ENCODE data around the gene TBCK.
A peak's percentile ranks its signal among the peaks of the same experiment; 100 is the strongest.
"Not testable (repeated sequence)": the region's sequence is repeated elsewhere in the genome, so short reads cannot be mapped to it uniquely, and the experiment has no call there.

The TBCK gene

GRCh38 chr4:106222548-106222947, 93.5 kb downstream of the TBCK start:
- Histone ChIP-seq H2BK5ac (ENCODE audit: low read length) (no peak overlapping the region), H3K27ac (replicated peaks; ENCODE audit: low read length) (no peak overlapping the region), H3K4me3 (ENCODE audit: low read length in 2 of 2) (no peak overlapping the region), H3K4me1 (ENCODE audit: control insufficient read depth in 2 of 2, insufficient read depth in 1 of 2, low read depth in 1 of 2, low read length in 2 of 2) (no peaks in the 10 kb centered on the region), H2BK12ac (ENCODE audit: low read length) (no peak overlapping the region), H3K23ac (ENCODE audit: low read depth, low read length, poor library complexity) (no peak overlapping the region), H3K4ac (ENCODE audit: low read length) (no peak overlapping the region), H3K36me3 (replicated peaks in 1 of 2; ENCODE audit: control insufficient read depth in 2 of 2, insufficient read depth in 2 of 2, low read length in 2 of 2) (peaks cover 3 to 23% of the 10 kb centered on the region in 2 donors), H4K91ac (ENCODE audit: low read depth, low read length, poor library complexity) (no peak overlapping the region), H4K8ac (ENCODE audit: low read depth, low read length) (no peak overlapping the region), H2AK5ac (ENCODE audit: low read depth, low read length) (no peak overlapping the region), H2BK15ac (ENCODE audit: low read length) (no peak overlapping the region), H3K18ac (ENCODE audit: low read length) (no peak overlapping the region), H2AFZ (ENCODE audit: low read length) (no peak overlapping the region), H3K79me1 (ENCODE audit: low read depth, low read length) (no peaks in the 10 kb centered on the region), H2BK120ac (ENCODE audit: low read depth, low read length) (no peak overlapping the region), H3K9ac (ENCODE audit: low read depth, low read length, poor library complexity) (no peak overlapping the region), H3K9me3 (replicated peaks in 1 of 2; ENCODE audit: control insufficient read depth in 2 of 2, insufficient read depth in 1 of 2, low read depth in 1 of 2, low read length in 2 of 2) (no peaks in the 10 kb centered on the region), H3K27me3 (ENCODE audit: control insufficient read depth in 3 of 3, insufficient read depth in 3 of 3, low read depth in 1 of 3, low read length in 3 of 3) (no peaks in the 10 kb centered on the region), H3K4me2 (ENCODE audit: insufficient read depth, low read length, poor library complexity, severe bottlenecking) (no peak overlapping the region), H3K14ac (ENCODE audit: low read length) (no peak overlapping the region)
- DNase-seq (ENCODE audit: low spot score): no peak

GRCh38 chr4:106213291-106213690, 102.7 kb downstream of the TBCK start:
- not testable (repeated sequence) for H3K27me3 ChIP-seq (ENCODE audit: control insufficient read depth in 3 of 3, insufficient read depth in 3 of 3, low read depth in 1 of 3, low read length in 3 of 3); H2BK12ac ChIP-seq (ENCODE audit: low read length); H2BK15ac ChIP-seq (ENCODE audit: low read length); H4K8ac ChIP-seq (ENCODE audit: low read depth, low read length); H3K4me3 ChIP-seq (ENCODE audit: low read length in 2 of 2); H2BK120ac ChIP-seq (ENCODE audit: low read depth, low read length); H3K4ac ChIP-seq (ENCODE audit: low read length); H3K27ac ChIP-seq (replicated peaks; ENCODE audit: low read length); H4K91ac ChIP-seq (ENCODE audit: low read depth, low read length, poor library complexity); H3K79me1 ChIP-seq (ENCODE audit: low read depth, low read length); DNase-seq (ENCODE audit: low spot score); H3K14ac ChIP-seq (ENCODE audit: low read length); H3K9ac ChIP-seq (ENCODE audit: low read depth, low read length, poor library complexity); H2AK5ac ChIP-seq (ENCODE audit: low read depth, low read length); H2AFZ ChIP-seq (ENCODE audit: low read length); H3K9me3 ChIP-seq (replicated peaks in 1 of 2; ENCODE audit: control insufficient read depth in 2 of 2, insufficient read depth in 1 of 2, low read depth in 1 of 2, low read length in 2 of 2); H3K23ac ChIP-seq (ENCODE audit: low read depth, low read length, poor library complexity); H3K4me1 ChIP-seq (ENCODE audit: control insufficient read depth in 2 of 2, insufficient read depth in 1 of 2, low read depth in 1 of 2, low read length in 2 of 2); H3K18ac ChIP-seq (ENCODE audit: low read length); H3K4me2 ChIP-seq (ENCODE audit: insufficient read depth, low read length, poor library complexity, severe bottlenecking); H2BK5ac ChIP-seq (ENCODE audit: low read length)
- WGBS, 2 donors (ENCODE audit: extremely low coverage in 2 of 2, insufficient read length in 2 of 2, insufficient replicate concordance in 1 of 2): no CpG with 5 or more reads among the region's 23 CpGs
- peaks cover 2 to 16% of the 10 kb centered on the region in 2 donors for H3K36me3 ChIP-seq (replicated peaks in 1 of 2; ENCODE audit: control insufficient read depth in 2 of 2, insufficient read depth in 2 of 2, low read length in 2 of 2)

- Histone ChIP-seq H4K8ac (ENCODE audit: low read depth, low read length) (no peak overlapping the region), H2AFZ (ENCODE audit: low read length) (no peak overlapping the region), H3K27me3 (ENCODE audit: control insufficient read depth in 3 of 3, insufficient read depth in 3 of 3, low read depth in 1 of 3, low read length in 3 of 3) (no peaks in the 10 kb centered on the region), H3K4me2 (ENCODE audit: insufficient read depth, low read length, poor library complexity, severe bottlenecking) (no peak overlapping the region), H3K18ac (ENCODE audit: low read length) (no peak overlapping the region), H4K91ac (ENCODE audit: low read depth, low read length, poor library complexity) (no peak overlapping the region), H3K36me3 (replicated peaks in 1 of 2; ENCODE audit: control insufficient read depth in 2 of 2, insufficient read depth in 2 of 2, low read length in 2 of 2) (peaks cover 2 to 16% of the 10 kb centered on the region in 2 donors), H3K9me3 (replicated peaks in 1 of 2; ENCODE audit: control insufficient read depth in 2 of 2, insufficient read depth in 1 of 2, low read depth in 1 of 2, low read length in 2 of 2) (no peaks in the 10 kb centered on the region), H2BK5ac (ENCODE audit: low read length) (no peak overlapping the region), H3K27ac (replicated peaks; ENCODE audit: low read length) (no peak overlapping the region), H3K4me3 (ENCODE audit: low read length in 2 of 2) (no peak overlapping the region), H3K79me1 (ENCODE audit: low read depth, low read length) (no peaks in the 10 kb centered on the region), H2AK5ac (ENCODE audit: low read depth, low read length) (no peak overlapping the region), H3K23ac (ENCODE audit: low read depth, low read length, poor library complexity) (no peak overlapping the region), H3K9ac (ENCODE audit: low read depth, low read length, poor library complexity) (no peak overlapping the region), H3K14ac (ENCODE audit: low read length) (no peak overlapping the region), H2BK120ac (ENCODE audit: low read depth, low read length) (no peak overlapping the region), H2BK15ac (ENCODE audit: low read length) (no peak overlapping the region), H3K4ac (ENCODE audit: low read length) (no peak overlapping the region), H3K4me1 (ENCODE audit: control insufficient read depth in 2 of 2, insufficient read depth in 1 of 2, low read depth in 1 of 2, low read length in 2 of 2) (peaks cover 0 to 2% of the 10 kb centered on the region in 2 donors), H2BK12ac (ENCODE audit: low read length) (no peak overlapping the region)
- DNase-seq (ENCODE audit: low spot score): peak; percentile 0
Measured at GRCh38 chr4:106210021-106210420, 106.0 kb downstream of the TBCK start.

DNA sequence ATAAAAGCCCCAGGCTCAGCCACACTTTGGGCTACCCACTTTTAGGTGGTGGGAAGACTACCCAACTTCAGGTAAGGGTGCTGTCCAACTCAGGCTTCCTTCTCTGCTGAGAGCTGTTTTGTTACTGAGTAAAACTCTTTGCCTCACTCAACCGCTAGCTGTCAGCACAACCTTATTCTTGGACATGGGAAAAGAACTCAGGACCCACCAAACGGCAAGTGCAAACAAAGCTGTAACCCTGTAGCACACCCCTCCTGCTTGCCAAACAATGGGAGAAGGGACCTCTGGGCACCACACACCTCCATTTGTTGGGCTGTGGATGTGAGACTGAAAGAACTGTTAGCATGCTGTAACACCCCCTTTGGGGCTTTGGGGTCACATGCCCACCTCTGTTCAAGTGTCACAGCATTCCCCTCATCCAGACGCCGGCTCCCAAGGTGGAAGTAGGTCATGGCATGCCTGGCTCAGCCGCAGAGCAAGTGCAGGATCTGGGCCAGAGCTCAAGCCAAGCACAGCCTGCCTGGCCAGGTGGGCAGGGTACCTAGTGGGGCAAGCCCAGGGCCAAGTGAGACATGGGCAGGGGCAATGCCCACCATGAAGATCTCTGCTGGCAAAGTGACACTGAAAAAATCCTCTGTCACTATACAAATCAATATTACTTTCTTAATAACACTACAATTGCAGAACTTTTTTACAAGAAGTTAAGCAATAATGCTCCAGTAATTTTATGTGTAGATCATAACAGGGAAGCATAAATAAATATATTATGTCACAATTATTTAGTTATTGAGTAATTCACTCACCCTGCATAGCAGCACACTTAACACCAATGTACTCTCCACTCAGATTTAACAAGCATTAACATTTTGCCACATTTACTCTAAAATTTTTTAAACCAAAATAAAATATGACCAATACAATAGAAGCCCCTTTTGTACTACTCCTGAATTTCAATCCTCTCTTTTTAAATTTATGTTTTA, 107.2 kb downstream of the TBCK start:
- Histone ChIP-seq H2BK15ac (ENCODE audit: low read length) (no peak overlapping the region), H3K23ac (ENCODE audit: low read depth, low read length, poor library complexity) (peak overlapping the region; percentile 52), H3K4ac (ENCODE audit: low read length) (no peak overlapping the region), H3K18ac (ENCODE audit: low read length) (peak overlapping the region; percentile 76), H3K27me3 (ENCODE audit: control insufficient read depth in 3 of 3, insufficient read depth in 3 of 3, low read depth in 1 of 3, low read length in 3 of 3) (no peaks in the 10 kb centered on the region), H3K79me1 (ENCODE audit: low read depth, low read length) (no peaks in the 10 kb centered on the region), H4K8ac (ENCODE audit: low read depth, low read length) (no peak overlapping the region), H3K27ac (replicated peaks; ENCODE audit: low read length) (no peak overlapping the region), H3K9me3 (replicated peaks in 1 of 2; ENCODE audit: control insufficient read depth in 2 of 2, insufficient read depth in 1 of 2, low read depth in 1 of 2, low read length in 2 of 2) (no peaks in the 10 kb centered on the region), H2BK5ac (ENCODE audit: low read length) (no peak overlapping the region), H3K36me3 (replicated peaks in 1 of 2; ENCODE audit: control insufficient read depth in 2 of 2, insufficient read depth in 2 of 2, low read length in 2 of 2) (peaks cover 2 to 16% of the 10 kb centered on the region in 2 donors), H2AK5ac (ENCODE audit: low read depth, low read length) (no peak overlapping the region), H2BK120ac (ENCODE audit: low read depth, low read length) (no peak overlapping the region), H4K91ac (ENCODE audit: low read depth, low read length, poor library complexity) (no peak overlapping the region), H2BK12ac (ENCODE audit: low read length) (peak overlapping the region; percentile 41), H3K14ac (ENCODE audit: low read length) (no peak overlapping the region), H3K9ac (ENCODE audit: low read depth, low read length, poor library complexity) (no peak overlapping the region), H3K4me2 (ENCODE audit: insufficient read depth, low read length, poor library complexity, severe bottlenecking) (no peak overlapping the region), H3K4me1 (ENCODE audit: control insufficient read depth in 2 of 2, insufficient read depth in 1 of 2, low read depth in 1 of 2, low read length in 2 of 2) (peaks cover 0 to 2% of the 10 kb centered on the region in 2 donors), H3K4me3 (ENCODE audit: low read length in 2 of 2) (no peak overlapping the region), H2AFZ (ENCODE audit: low read length) (no peak overlapping the region)
- no peak for DNase-seq (ENCODE audit: low spot score)
- WGBS, 2 donors (ENCODE audit: extremely low coverage in 2 of 2, insufficient read length in 2 of 2, insufficient replicate concordance in 1 of 2): no CpG with 5 or more reads among the region's 5 CpGs

Data from neuronal stem cell (in vitro differentiated cells).